Left forelimb (tissue), 1 donor: Measurements from ENCODE around the gene SLC4A1.

Experiments
- DNase-seq: peaks from one replicate; pipeline ENCODE4 v3.0.0-alpha.2; 2018; ENCODE audit warnings: low spot score

The SLC4A1 gene

GRCh38 chr17:44267818-44268490, at the start of gene SLC4A1:
Gene SLC4A1, minus strand, starts transcription at chr17:44268135. Its CDS starts 5,269 bp downstream, at chr17:44262866.
- DNase-seq: no peak

GRCh38 chr17:44317545-44317944, 49.6 kb upstream of the SLC4A1 start:
- no peak for DNase-seq

GRCh38 chr17:44315760-44316731, 48.1 kb upstream of the SLC4A1 start:
- DNase-seq: peak; percentile 61

GRCh38 chr17:44314869-44315661, 47.1 kb upstream of the SLC4A1 start:
- DNase-seq: peak; percentile 66

GRCh38 chr17:44314524-44314868, 46.6 kb upstream of the SLC4A1 start:
- no peak for DNase-seq

GRCh38 chr17:44314031-44314430, 46.1 kb upstream of the SLC4A1 start:
- no peak for DNase-seq

GRCh38 chr17:44312396-44313104, 44.6 kb upstream of the SLC4A1 start:
- no peak for DNase-seq

GRCh38 chr17:44311562-44312181, 43.7 kb upstream of the SLC4A1 start:
- DNase-seq: no peak

GRCh38 chr17:44310609-44311376, 42.9 kb upstream of the SLC4A1 start:
- no peak for DNase-seq

GRCh38 chr17:44310188-44310587, 42.3 kb upstream of the SLC4A1 start:
- no peak for DNase-seq

GRCh38 chr17:44309472-44309871, 41.5 kb upstream of the SLC4A1 start:
- DNase-seq: no peak

- DNase-seq: no peak
Observed at GRCh38 chr17:44308865-44309264, 40.9 kb upstream of the SLC4A1 start.

GRCh38 chr17:44308320-44308818, 40.4 kb upstream of the SLC4A1 start, which contains the start of gene RUNDC3A:
Gene RUNDC3A, plus strand, starts transcription at chr17:44308601. Its CDS starts 232 bp downstream, at chr17:44308833.
- DNase-seq: peak; percentile 96

- no peak for DNase-seq
Observed at GRCh38 chr17:44307387-44308186, 39.7 kb upstream of the SLC4A1 start.

- no peak for DNase-seq
Observed at GRCh38 chr17:44304651-44305050, 36.7 kb upstream of the SLC4A1 start.

- DNase-seq: no peak
Observed at GRCh38 chr17:44297975-44298374, 30.0 kb upstream of the SLC4A1 start.

GRCh38 chr17:44293509-44294226, 25.7 kb upstream of the SLC4A1 start:
- no peak for DNase-seq

GRCh38 chr17:44287651-44288050, 19.7 kb upstream of the SLC4A1 start:
- DNase-seq: no peak

GRCh38 chr17:44284024-44284400, 16.1 kb upstream of the SLC4A1 start:
- DNase-seq: no peak
